Skeletal muscle satellite cell (primary cell): ENCODE measurements around the gene ASCC2.
"Not testable (repeated sequence)": the region's sequence is repeated elsewhere in the genome, so short reads cannot be mapped to it uniquely, and the experiment has no call there.

Source experiments
- H3K27me3 ChIP-seq: 2 replicates; pipeline ENCODE4 v1.7.0; 2013; ENCODE audit warnings: low read length; ENCODE audit not compliant: control insufficient read depth, insufficient read depth
- H3K36me3 ChIP-seq: 2 replicates; pipeline ENCODE4 v1.7.0; 2013; ENCODE audit warnings: mild to moderate bottlenecking, control low read depth, low read length; ENCODE audit not compliant: insufficient read depth
- H3K4me1 ChIP-seq: 2 replicates; pipeline ENCODE4 v1.7.0; 2013; ENCODE audit warnings: low read length; ENCODE audit not compliant: control insufficient read depth, insufficient read depth
- H3K4me2 ChIP-seq: 2 replicates; pipeline ENCODE4 v1.7.0; 2013; ENCODE audit warnings: mild to moderate bottlenecking, low read length
- H3K4me3 ChIP-seq: 2 replicates; pipeline ENCODE4 v1.7.0; 2013; ENCODE audit warnings: low read length
- H3K9ac ChIP-seq: 2 replicates; pipeline ENCODE4 v1.7.0; 2013; ENCODE audit warnings: mild to moderate bottlenecking, low read depth, low read length, moderate library complexity
- H3K9me3 ChIP-seq: replicated peaks from 2 replicates; pipeline ENCODE4 v1.7.0; 2013; ENCODE audit warnings: mild to moderate bottlenecking, control low read depth, low read length

ASCC2 gene

GRCh38 chr22:29765905-29766631 is 72.0 kb downstream of the ASCC2 start:
- H3K27me3 ChIP-seq, result no peaks in the 10 kb centered on the region
- peak overlapping the region; percentile 95 for H3K9ac ChIP-seq
- peak overlapping the region; percentile 91 for H3K4me2 ChIP-seq
- peaks cover 16% of the 10 kb centered on the region for H3K4me1 ChIP-seq
- peaks cover 14% of the 10 kb centered on the region for H3K36me3 ChIP-seq
- peak overlapping the region; percentile 89 for H3K4me3 ChIP-seq
- H3K9me3 ChIP-seq, result no peaks in the 10 kb centered on the region

DNA sequence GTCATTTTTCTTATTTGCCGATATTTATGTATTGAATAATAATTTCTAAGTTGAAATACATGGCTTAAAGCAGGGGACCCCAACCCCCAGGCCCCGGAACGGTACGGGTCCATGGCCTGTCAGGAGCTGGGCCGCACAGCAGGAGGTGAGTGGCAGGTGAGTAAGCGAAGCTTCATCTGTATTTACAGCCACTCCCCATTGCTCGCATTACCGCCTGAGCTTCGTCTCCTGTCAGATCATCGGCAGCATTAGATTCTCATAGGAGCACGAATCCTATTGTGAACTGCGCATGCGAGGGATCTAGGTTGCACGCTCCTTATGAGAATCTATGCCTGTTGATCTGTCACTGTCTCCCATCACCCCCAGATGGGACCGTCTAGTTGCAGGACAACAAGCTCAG is 75.8 kb downstream of the ASCC2 start:
- H3K9me3 ChIP-seq, result no peaks in the 10 kb centered on the region
- H3K4me1 ChIP-seq, result peaks cover 4% of the 10 kb centered on the region
- H3K36me3 ChIP-seq, result no peaks in the 10 kb centered on the region
- no peak overlapping the region for H3K4me3 ChIP-seq
- no peaks in the 10 kb centered on the region for H3K27me3 ChIP-seq
- H3K9ac ChIP-seq, result no peak overlapping the region
- no peak overlapping the region for H3K4me2 ChIP-seq

GRCh38 chr22:29758959-29759358 is 79.1 kb downstream of the ASCC2 start:
- no peaks in the 10 kb centered on the region for H3K27me3 ChIP-seq
- H3K4me2 ChIP-seq, result no peak overlapping the region
- no peaks in the 10 kb centered on the region for H3K4me1 ChIP-seq
- H3K9me3 ChIP-seq, result no peaks in the 10 kb centered on the region
- H3K9ac ChIP-seq, result no peak overlapping the region
- H3K36me3 ChIP-seq, result no peaks in the 10 kb centered on the region
- H3K4me3 ChIP-seq, result no peak overlapping the region

DNA sequence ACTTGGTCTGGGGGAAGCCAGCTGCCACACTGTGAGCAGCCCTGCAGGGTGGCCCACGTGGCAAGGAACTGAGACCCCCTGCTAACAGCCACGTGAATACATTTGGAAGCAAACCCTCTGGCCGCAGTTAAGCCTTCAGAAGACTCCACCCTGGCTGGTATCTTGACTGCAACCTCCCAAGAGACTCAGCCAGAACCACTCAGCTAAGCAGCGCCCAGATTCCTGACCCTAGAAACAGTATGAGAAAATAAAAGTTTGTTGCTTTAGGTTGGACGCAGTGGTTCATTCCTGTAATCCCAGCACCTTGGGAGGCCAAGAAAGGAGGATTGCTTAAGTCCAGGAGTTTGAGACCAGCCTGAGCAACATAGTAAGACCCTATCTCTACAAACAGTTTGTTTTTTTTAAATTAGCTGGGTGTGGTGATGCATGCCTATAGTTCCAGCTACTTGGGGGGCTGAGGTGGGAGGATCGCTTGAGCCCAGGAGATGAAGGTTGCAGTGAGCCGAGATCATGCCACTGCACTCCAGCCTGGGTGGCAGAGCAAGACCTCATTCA is 79.9 kb downstream of the ASCC2 start:
- Histone ChIP-seq H3K4me1 (no peaks in the 10 kb centered on the region), H3K4me2 (no peak overlapping the region), H3K27me3 (no peaks in the 10 kb centered on the region), H3K9me3 (no peaks in the 10 kb centered on the region), H3K36me3 (no peaks in the 10 kb centered on the region), H3K9ac (no peak overlapping the region), H3K4me3 (no peak overlapping the region)

DNA sequence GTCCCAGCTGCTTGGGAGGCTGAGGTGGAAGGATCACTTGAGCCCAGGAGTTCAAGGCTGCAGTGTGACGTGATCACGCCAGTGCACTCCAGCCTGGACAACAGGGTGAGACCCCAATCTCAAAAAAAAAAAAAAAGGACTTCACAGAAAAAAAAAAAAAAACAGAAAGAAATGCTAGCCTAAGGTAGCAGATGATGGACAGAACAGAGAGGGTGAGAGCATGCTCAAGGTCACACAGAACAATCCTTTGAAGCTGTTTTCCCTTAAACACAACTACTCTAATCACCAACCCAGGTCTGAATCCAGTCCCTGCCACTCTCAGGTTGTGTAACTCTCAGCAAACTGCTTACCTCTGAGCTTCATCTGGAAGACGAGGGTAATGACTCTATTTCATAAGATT is 81.0 kb downstream of the ASCC2 start:
- Histone ChIP-seq H3K9ac (no peak overlapping the region), H3K4me3 (no peak overlapping the region), H3K27me3 (no peaks in the 10 kb centered on the region)

DNA sequence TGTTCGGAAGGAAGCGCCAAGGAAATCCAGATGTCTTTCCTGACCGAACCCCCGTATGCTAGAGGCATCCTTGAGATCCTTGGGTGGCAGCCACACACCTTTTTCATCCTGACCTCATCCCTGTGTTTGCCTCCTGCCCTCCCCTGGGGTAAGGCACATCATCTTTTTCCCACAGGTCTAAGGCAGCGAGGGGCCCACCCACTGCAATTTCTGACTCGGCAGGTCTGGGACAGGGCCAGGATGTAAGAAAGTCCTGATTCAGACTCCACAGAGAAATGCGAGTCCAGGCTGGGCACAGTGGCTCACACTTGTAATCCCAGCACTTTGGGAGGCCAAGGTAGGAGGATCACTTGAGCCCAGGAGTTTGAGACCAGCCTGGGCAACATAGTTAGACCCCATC is 81.7 kb downstream of the ASCC2 start:
- Histone ChIP-seq H3K9ac (no peak overlapping the region), H3K4me2 (no peak overlapping the region), H3K4me1 (no peaks in the 10 kb centered on the region), H3K4me3 (no peak overlapping the region), H3K27me3 (no peaks in the 10 kb centered on the region), H3K9me3 (no peaks in the 10 kb centered on the region), H3K36me3 (no peaks in the 10 kb centered on the region)

More for the DNA sequence above, 81.0 kb downstream of the ASCC2 start:
- Histone ChIP-seq H3K9me3 (no peaks in the 10 kb centered on the region), H3K36me3 (no peaks in the 10 kb centered on the region), H3K4me2 (no peak overlapping the region), H3K4me1 (no peaks in the 10 kb centered on the region)

DNA sequence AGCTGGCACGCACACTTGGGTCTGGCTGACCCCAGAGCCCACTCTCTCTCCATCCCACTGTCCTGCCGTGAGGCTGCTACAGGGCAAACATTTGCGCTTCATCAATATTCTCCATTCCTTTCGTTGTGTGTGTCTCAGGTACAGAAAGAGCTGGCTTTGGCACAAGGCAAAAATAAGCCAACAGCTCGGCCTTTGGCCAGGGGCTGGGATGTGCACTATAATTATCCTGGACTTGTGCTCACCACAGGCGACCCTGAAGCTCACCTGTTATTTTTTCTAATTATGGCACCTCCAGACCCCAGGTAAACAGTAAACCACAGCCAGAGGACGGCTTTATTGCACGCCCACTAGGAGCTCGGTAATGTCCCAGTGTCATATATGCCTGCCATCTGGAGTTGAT is 82.2 kb downstream of the ASCC2 start:
- Histone ChIP-seq H3K4me1 (no peaks in the 10 kb centered on the region), H3K4me2 (no peak overlapping the region), H3K9me3 (no peaks in the 10 kb centered on the region), H3K9ac (no peak overlapping the region), H3K27me3 (no peaks in the 10 kb centered on the region), H3K36me3 (no peaks in the 10 kb centered on the region), H3K4me3 (no peak overlapping the region)

DNA sequence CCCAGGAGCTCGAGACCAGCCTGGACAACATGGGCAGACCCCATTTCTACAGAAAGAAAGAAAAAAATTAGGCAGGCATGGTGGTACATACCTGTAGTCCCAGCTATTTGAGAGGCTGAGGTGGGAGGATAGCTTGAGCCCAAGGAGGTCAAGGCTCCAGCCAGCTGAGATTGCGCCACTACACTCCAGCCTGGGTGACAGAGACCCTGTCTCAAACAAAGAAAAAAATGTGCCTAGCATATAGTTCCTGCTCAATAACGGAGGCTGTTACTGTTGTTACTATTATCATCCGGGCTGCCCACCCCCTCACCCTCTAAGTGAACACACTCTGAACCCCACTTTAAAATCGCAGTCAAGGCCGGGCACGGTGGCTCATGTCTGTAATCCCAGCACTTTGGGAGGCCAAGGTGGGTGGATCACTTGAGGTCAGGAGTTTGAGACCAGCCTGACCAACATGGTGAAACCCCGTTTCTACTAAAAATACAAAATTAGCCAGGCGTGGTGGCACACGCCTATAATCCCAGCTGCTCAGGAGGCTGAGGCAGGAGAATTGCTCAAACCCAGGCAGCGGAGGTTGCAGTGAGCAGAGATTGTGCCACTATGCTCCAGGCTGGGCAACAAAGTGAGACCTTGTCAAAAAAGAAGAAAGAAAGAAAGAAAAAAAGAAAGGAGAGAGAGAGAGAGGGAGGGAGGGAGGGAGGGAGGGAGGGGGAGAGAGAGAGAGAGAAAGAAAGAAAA is 83.2 kb downstream of the ASCC2 start:
- H3K4me1 ChIP-seq, H3K36me3 ChIP-seq, H3K27me3 ChIP-seq, H3K9ac ChIP-seq, H3K9me3 ChIP-seq, H3K4me2 ChIP-seq, H3K4me3 ChIP-seq: not testable (repeated sequence)

GRCh38 chr22:29753808-29754657 is 84.0 kb downstream of the ASCC2 start:
- no peaks in the 10 kb centered on the region for H3K9me3 ChIP-seq
- no peaks in the 10 kb centered on the region for H3K27me3 ChIP-seq
- no peaks in the 10 kb centered on the region for H3K36me3 ChIP-seq
- H3K9ac ChIP-seq, result no peak overlapping the region
- H3K4me1 ChIP-seq, result no peaks in the 10 kb centered on the region
- H3K4me2 ChIP-seq, result no peak overlapping the region
- no peak overlapping the region for H3K4me3 ChIP-seq

- no peaks in the 10 kb centered on the region for H3K27me3 ChIP-seq
- no peaks in the 10 kb centered on the region for H3K4me1 ChIP-seq
- H3K4me2 ChIP-seq, result no peak overlapping the region
- no peak overlapping the region for H3K9ac ChIP-seq
- peaks cover 2% of the 10 kb centered on the region for H3K36me3 ChIP-seq
- H3K4me3 ChIP-seq, result no peak overlapping the region
- no peaks in the 10 kb centered on the region for H3K9me3 ChIP-seq
Observed at GRCh38 chr22:29751669-29752068, 86.4 kb downstream of the ASCC2 start.
